Sigmoid colon (tissue), 7 donors: ENCODE data around the gene GORASP2. TPM values are rescaled to one million over a fixed set of nuclear protein-coding genes. Genes with fewer than 3 reads are reported as not detected.

ENCODE experiments used
- DNase-seq: peaks from one replicate; pipeline ENCODE4 v3.0.0-alpha.2; 2019
- H3K27ac ChIP-seq, 4 donors: fragments of 200-600 bp; sonication (generic); one replicate each; pipeline ENCODE4 v1.5.1; 2016 to 2019; ENCODE audit warnings: mild to moderate bottlenecking in 1 of 4
- H3K27me3 ChIP-seq, 3 donors: fragments of 200-600 bp; sonication (generic); one replicate each; pipeline ENCODE4 v1.5.1; 2019; ENCODE audit warnings: mild to moderate bottlenecking in 1 of 3
- H3K36me3 ChIP-seq, 4 donors: fragments of 200-600 bp; sonication (generic); one replicate each; pipeline ENCODE4 v1.5.1; 2016 to 2019
- H3K4me1 ChIP-seq, 4 donors: fragments of 200-600 bp; sonication (generic); one replicate each; pipeline ENCODE4 v1.5.1; 2017 to 2019
- H3K4me3 ChIP-seq, 4 donors: fragments of 200-600 bp; sonication (generic); one replicate each; pipeline ENCODE4 v1.5.1; 2017 to 2019; ENCODE audit warnings: mild to moderate bottlenecking in 2 of 4, moderate library complexity in 1 of 4
- H3K9me3 ChIP-seq, 4 donors: fragments of 200-600 bp in 3 of 4; sonication (generic) in 3 of 4; one replicate each; pipeline versions ENCODE4 v1.5.1 to v1.6.1; 2013 to 2019
- CTCF ChIP-seq, 4 experiments: fragments of 450-650 bp in 3 of 4; fragments of 200-600 bp in 1 of 4; IDR thresholded peaks; one replicate each; pipeline ENCODE4 v1.5.1; 2016 to 2019; ENCODE audit warnings: antibody characterized with exemption in 4 of 4, mild to moderate bottlenecking in 3 of 4, moderate library complexity in 2 of 4
- EP300 ChIP-seq, 4 donors: sonication (generic); formaldehyde crosslinking; IDR thresholded peaks; one replicate each; pipeline ENCODE4 v1.6.1; 2017; ENCODE audit warnings: antibody characterized with exemption in 4 of 4
- POLR2A ChIP-seq, 2 donors: fragments of 450-650 bp; IDR thresholded peaks; one replicate each; pipeline ENCODE4 v1.6.1; 2016; ENCODE audit warnings: antibody characterized with exemption in 2 of 2, mild to moderate bottlenecking in 2 of 2, moderate library complexity in 2 of 2
- POLR2AphosphoS5 ChIP-seq, 4 donors: sonication (generic); formaldehyde crosslinking; IDR thresholded peaks; one replicate each; pipeline ENCODE4 v1.6.1; 2017; ENCODE audit warnings: antibody characterized with exemption in 4 of 4
- whole genome bisulfite sequencing, 2 donors: extraction: QIAGEN DNeasy Blood & Tissue Kit; methylation state at CpG; one replicate each; pipeline ENCODE4 v1.1.7; 2013; 5-methylcytosine and 5-hydroxymethylcytosine counted together
- intact Hi-C: fragments of 100-400 bp; cut with DNase I; formaldehyde crosslinking; loops from one replicate; pipeline ENCODE4 v1.15.1; 2023
- polyA plus RNA-seq, 3 donors: library from polyadenylated mRNA; stranded (reverse); fragments of 200-250 nt; gene quantifications; one replicate each; pipeline ENCODE4 v1.2.3, GENCODE V29; 2013
- total RNA-seq, 4 donors: library from RNA; depleted of rRNA; stranded (reverse); fragments of >200 nt; gene quantifications; one replicate each; pipeline ENCODE4 v1.1.0, GENCODE V29; 2016
- donor health status: healthy with polysubstance abuse.
- donor health status: Bipolar disorder and iron deficiency.
- donor health status: healthy.

GORASP2 gene
- total and polyA plus RNA-seq, 7 donors = 32.4 to 53.8 (median 42.3) TPM

- no peaks in the 10 kb centered on the region for H3K9me3 ChIP-seq
- no peak overlapping the region for H3K27ac ChIP-seq
- no peak for DNase-seq
- peaks cover 20 to 94% (median 67%) of the 10 kb centered on the region in 4 donors for H3K36me3 ChIP-seq
- TF ChIP-seq POLR2AphosphoS5 (IDR thresholded peaks at IDR 0.05) (no peak), EP300 (IDR thresholded peaks at IDR 0.05) (no peak), POLR2A (IDR thresholded peaks at IDR 0.05) (no peak), CTCF (IDR thresholded peaks at IDR 0.05) (no peak)
- no peaks in the 10 kb centered on the region for H3K27me3 ChIP-seq
- H3K4me1 ChIP-seq = no peaks in the 10 kb centered on the region
- intact Hi-C loops = no loop called here
- 69 to 84% methylated on average over 4 of the region's 4 CpGs for WGBS, 2 donors
- H3K4me3 ChIP-seq = no peak overlapping the region
Observed at GRCh38 chr2:170953941-170954340, 24.9 kb downstream of the GORASP2 start.

GRCh38 chr2:170963386-170963785 lies 34.3 kb downstream of the GORASP2 start:
- H3K4me1 ChIP-seq = no peaks in the 10 kb centered on the region
- H3K27me3 ChIP-seq = no peaks in the 10 kb centered on the region
- 80 to 85% methylated on average over 5 of the region's 5 CpGs for WGBS, 2 donors
- peaks cover 14 to 86% (median 50%) of the 10 kb centered on the region in 4 donors for H3K36me3 ChIP-seq
- no peaks in the 10 kb centered on the region for H3K9me3 ChIP-seq
- intact Hi-C loops = no loop called here
- TF ChIP-seq POLR2A (IDR thresholded peaks at IDR 0.05) (no peak), POLR2AphosphoS5 (IDR thresholded peaks at IDR 0.05) (no peak), EP300 (IDR thresholded peaks at IDR 0.05) (no peak), CTCF (IDR thresholded peaks at IDR 0.05) (no peak)
- no peak for DNase-seq
- H3K27ac ChIP-seq = no peak overlapping the region
- H3K4me3 ChIP-seq = no peak overlapping the region

- TF ChIP-seq EP300 (IDR thresholded peaks at IDR 0.05) (no peak), POLR2AphosphoS5 (IDR thresholded peaks at IDR 0.05) (no peak), POLR2A (IDR thresholded peaks at IDR 0.05) (no peak), CTCF (IDR thresholded peaks at IDR 0.05) (no peak)
- Histone ChIP-seq H3K9me3 (no peaks in the 10 kb centered on the region), H3K27me3 (no peaks in the 10 kb centered on the region), H3K27ac (no peak overlapping the region), H3K4me3 (no peak overlapping the region), H3K36me3 (peaks cover 14 to 67% (median 43%) of the 10 kb centered on the region in 4 donors), H3K4me1 (no peaks in the 10 kb centered on the region)
- 85 to 87% methylated on average over 20 of the region's 20 CpGs for WGBS, 2 donors
- DNase-seq = no peak
- intact Hi-C loops = no loop called here
Observed at GRCh38 chr2:170965446-170966225, 36.6 kb downstream of the GORASP2 start.

- 80 to 89% methylated on average over 13 of the region's 13 CpGs for WGBS, 2 donors
- H3K27ac ChIP-seq = no peak overlapping the region
- intact Hi-C loops = no loop called here
- TF ChIP-seq CTCF (IDR thresholded peaks at IDR 0.05) = no peak
- no peak for TF ChIP-seq POLR2A (IDR thresholded peaks at IDR 0.05)
- TF ChIP-seq EP300 (IDR thresholded peaks at IDR 0.05) = no peak
- no peak for TF ChIP-seq POLR2AphosphoS5 (IDR thresholded peaks at IDR 0.05)
- DNase-seq = no peak
- no peak overlapping the region for H3K4me3 ChIP-seq
- H3K27me3 ChIP-seq = no peaks in the 10 kb centered on the region
- H3K9me3 ChIP-seq = no peaks in the 10 kb centered on the region
- peaks cover 14 to 56% (median 41%) of the 10 kb centered on the region in 4 donors for H3K36me3 ChIP-seq
- no peaks in the 10 kb centered on the region for H3K4me1 ChIP-seq
Observed at GRCh38 chr2:170966648-170967396, 37.8 kb downstream of the GORASP2 start.
